NCI-H524 (cell line): Measurements from ENCODE around the gene STARD3NL.

Experiments used
- DNase-seq, 2 experiments: peaks; one replicate each; lab custom pipeline; 2025; lab: John Stamatoyannopoulos, UW

STARD3NL gene

DNA sequence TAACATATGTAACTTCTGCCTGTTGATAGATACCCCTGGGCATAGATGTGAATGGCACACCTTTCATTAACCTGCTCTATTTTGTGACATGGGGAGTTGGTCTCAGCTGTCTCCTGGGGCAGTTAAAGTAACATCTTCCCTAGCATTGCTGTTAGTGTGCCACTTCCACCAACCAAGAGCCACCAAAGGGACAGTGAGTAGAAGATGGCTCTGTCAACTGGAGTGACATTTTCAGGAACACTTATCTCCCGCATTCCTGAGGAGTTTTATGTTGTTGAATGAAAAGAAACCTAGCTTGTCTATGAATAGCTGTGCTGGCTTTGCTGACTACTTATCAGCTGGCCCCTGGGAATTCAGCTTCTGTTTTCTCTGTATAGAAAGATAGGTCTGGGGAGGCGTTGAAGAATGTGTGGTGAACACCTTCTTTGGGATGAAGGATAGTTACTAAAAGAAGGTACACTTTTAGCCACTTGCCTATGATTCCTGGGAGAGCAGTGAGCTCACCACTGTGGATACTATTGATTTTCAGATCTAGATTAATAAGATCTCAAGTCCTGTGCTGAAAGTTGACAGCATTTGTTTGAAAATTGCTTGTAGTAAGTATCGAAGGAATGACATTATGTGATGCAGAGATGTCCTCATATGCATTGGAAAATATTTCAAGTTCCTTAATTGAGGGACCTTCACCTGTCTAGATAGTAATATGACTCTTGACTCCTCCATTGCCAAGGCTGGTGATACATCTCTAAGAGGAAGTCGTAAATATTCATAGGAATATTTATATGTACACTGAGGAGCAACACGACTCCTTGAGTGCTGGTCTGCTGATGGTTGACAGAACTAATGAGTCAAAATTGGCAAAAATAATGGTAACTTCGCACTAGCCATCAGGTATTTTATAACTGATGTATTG is 7.6 kb downstream of the STARD3NL start:
- no peak for DNase-seq

DNA sequence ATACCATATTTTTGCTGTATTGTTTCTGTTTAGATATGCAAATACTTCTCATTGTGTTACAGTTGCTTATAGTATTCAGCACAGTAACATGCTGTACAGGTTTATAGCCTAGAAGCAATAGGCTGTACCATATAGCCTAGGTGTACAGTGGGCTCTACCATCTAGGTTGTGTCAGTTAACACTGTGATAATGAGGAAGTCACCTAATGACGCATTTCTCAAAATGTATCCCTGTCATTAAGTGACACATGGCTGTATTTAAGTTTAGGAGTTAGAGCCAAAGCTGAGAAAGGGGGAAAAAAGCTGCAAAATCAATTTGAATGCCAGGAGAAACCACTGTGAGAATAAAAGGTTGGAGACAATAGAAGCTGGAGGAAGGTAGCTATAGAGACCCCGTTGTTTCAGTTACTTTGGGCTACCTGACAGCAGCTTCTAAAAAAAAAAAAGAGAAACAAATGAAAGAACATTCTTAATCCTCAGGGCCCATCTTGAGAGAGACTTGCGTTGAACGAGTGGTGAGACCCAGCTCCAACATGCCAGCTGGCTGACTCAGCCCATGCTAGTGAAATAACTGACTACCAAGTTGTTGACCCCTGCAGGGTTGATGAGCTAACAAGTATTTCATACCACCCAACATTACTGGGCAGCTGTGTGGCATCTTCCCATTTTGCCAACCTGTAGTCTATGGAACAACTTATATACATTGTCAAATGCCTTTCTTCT is 8.7 kb downstream of the STARD3NL start:
- DNase-seq: no peak

- DNase-seq: no peak
Observed at GRCh38 chr7:38187794-38188440, 9.9 kb downstream of the STARD3NL start.

GRCh38 chr7:38189231-38189938 is 11.3 kb downstream of the STARD3NL start:
- no peak for DNase-seq

DNA sequence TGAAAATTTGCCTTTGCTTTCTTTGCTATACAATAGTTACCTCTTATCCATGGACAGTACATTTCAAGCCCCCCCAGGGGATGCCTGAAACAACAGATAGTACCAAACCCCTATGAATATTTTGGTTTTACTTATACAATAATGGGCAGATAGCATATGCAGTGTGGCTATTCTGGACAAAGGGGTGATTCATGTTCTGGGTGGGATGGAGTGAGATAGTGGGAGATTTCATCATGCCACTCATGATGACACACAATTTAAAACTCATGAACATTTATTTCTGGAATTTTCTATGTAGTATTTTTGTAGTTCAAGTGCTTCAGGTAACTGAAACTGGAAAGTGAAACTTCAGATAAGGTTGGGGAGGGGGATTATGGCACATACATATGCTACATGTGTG is 12.0 kb downstream of the STARD3NL start:
- DNase-seq: no peak

- DNase-seq: no peak
Observed at GRCh38 chr7:38191791-38192190, 13.7 kb downstream of the STARD3NL start.

GRCh38 chr7:38192327-38192726 is 14.3 kb downstream of the STARD3NL start:
- no peak for DNase-seq

GRCh38 chr7:38195804-38196595 is 18.0 kb downstream of the STARD3NL start:
- DNase-seq: peak in 1 of 2 experiments; percentile 26

DNA sequence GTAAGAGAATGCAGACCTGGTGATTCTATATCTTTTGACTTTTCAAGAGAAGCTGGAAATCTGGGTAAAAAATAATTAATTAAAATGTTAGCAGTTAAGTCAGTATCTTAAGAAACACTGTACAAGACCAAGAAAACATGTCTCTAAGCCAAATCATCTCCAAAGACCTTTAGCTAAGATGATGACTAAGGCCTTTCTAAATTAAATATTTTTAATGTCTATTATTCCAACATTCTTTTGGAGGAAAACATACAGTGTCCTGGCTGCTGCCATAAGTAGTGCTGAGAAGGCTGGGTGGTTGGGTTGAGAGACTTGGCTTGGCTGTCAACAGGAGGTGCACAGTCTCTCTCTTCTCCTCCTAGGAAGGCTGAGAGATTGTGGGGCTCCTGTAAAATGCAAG is 20.3 kb downstream of the STARD3NL start:
- DNase-seq: no peak

- DNase-seq: peak in 1 of 2 experiments; percentile 19
Observed at GRCh38 chr7:38199154-38199553, 21.1 kb downstream of the STARD3NL start.

DNA sequence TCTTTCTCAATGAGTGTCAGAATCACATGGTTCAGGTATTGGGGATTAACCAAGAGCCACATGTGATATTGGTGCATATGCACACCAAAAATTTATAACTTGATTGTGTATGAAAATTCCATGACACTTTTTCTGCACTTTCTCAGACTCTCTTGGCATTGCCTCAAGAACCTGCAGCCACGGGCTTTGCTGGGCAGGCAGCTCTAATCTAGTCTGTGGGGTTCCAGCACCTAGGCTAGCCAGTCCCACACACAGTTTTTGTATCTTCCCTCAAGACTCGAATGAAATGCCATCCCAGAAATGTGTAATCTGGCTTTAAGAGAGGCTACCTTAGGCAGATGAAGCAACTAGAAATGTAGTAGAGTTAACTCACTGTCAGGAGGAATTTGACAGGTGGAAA is 21.7 kb downstream of the STARD3NL start:
- DNase-seq: no peak

DNA sequence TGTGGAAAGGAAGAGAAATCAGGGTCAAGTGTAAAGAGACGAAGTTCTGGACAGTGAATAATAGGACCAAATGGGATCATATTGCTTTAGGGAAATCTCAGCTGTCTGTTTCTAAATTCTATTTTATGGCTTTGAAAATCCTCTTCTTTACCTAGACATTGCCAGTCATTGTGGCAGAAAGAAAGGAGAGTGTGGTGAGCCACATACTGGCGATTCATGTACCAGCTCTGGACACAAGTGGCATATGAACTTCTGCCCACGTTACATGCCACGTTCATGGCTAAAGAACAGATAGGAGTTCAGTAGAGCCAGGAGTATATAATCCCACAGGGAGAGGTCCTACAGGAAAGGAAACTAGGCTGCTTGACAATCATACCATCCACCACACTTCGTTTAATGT is 28.0 kb downstream of the STARD3NL start:
- DNase-seq: no peak

GRCh38 chr7:38207843-38208242 is 29.8 kb downstream of the STARD3NL start:
- no peak for DNase-seq

DNA sequence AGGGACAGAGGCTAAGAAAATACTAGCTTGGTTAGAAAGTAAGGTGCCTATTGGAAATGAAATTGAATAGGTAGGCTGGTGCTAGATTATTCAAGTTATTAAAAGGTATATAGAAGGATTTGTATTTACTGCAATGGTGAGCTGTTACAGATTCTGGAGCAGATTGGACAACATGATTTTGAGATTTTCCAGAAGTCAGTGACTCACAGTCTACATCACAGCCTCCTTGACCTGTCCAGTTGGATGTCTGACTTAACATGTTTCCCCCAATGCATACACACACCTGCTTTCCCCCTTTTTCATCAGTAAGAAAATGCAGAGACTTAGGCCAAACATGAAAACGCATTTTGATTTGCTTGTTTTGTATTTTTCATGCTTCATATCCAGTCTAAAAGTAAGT is 33.4 kb downstream of the STARD3NL start:
- DNase-seq: no peak

- no peak for DNase-seq
Observed at GRCh38 chr7:38211940-38212339, 33.9 kb downstream of the STARD3NL start.

DNA sequence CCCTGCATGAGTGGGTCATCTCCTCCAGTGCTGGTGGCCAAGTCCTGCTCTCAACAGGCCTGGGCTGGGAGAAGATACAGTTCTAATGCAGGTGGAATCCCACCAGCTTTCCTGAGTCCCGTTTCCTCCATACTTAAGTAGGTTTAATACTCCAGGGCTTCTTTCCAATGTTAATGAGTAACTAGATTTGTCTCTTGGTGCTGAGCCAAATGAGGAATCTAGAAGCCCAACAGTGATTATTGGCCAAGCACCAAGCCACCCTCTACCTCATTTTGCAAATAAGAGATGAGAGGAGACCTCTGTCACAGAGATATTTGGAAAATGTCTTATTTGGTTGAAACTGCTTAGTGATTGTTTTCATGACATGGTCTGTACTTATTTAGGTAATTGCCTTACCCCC is 37.1 kb downstream of the STARD3NL start:
- DNase-seq: no peak

GRCh38 chr7:38215735-38216670 is 38.0 kb downstream of the STARD3NL start:
- peak; percentile 60 to 86 for DNase-seq

DNA sequence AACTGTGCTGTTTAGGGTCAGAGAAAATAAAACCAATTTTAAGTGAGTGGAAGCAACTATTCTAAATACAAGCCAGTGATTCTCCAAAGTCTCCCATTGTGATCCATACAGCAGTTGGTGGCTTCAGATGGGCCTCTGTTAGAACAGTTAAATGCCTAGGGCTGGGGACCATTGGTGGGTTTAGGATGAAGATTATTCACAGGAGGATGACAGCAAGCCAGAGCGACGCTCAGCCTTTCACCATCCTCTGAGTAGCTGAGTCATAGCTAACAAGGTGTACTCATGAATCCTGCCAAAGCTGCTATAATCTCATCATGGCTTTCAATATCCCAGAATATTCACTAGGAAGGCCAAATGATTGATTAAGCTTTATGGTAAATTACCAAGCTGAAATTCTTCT is 39.6 kb downstream of the STARD3NL start:
- DNase-seq: no peak

DNA sequence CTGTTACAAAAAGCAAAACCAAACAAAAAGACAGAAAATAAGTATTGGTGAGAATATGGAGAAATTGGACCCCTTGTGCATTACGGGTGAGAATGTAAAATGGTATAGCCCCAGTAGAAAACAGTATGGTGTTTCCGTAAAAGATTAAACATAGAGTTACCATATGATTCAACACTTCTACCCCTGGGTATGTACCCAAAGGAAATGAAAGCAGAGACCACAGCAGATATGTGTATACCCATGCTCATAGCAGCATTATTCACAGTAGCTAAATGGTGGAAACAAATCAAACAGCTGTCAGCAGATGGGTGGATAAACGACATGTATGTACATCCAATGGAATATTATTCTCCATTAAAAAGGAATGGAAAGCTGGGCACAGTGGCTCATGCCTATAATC is 42.4 kb downstream of the STARD3NL start:
- no peak for DNase-seq

- peak in 1 of 2 experiments; percentile 35 for DNase-seq
Observed at GRCh38 chr7:38222481-38223096, 44.5 kb downstream of the STARD3NL start.
